H1 (cell line): ENCODE results near the gene TRAF3IP1. TPM values are rescaled to one million over a fixed set of nuclear protein-coding genes. Genes with fewer than 3 reads are reported as not detected.
A peak's percentile ranks its signal among the peaks of the same experiment; 100 is the strongest.

Experiments
- CBX5 ChIP-seq: fragments of 300-800, 300-1000 bp; sonication (generic); IDR thresholded peaks from 2 replicates; pipeline ENCODE4 v1.7.1; 2016; ENCODE audit warnings: antibody characterized with exemption, low read length, low read depth
- CHD1 ChIP-seq: IDR thresholded peaks from 2 replicates; pipeline ENCODE4 v1.6.1; 2012; ENCODE audit warnings: low read depth, low read length, improper control_type of control experiment
- JUND ChIP-seq: IDR thresholded peaks from 2 replicates; pipeline ENCODE4 v1.6.1; 2011; ENCODE audit warnings: mild to moderate bottlenecking, improper control_type of control experiment, low read length
- MAFK ChIP-seq: IDR thresholded peaks from 2 replicates; pipeline ENCODE4 v1.6.1; 2012; ENCODE audit warnings: low read depth, mild to moderate bottlenecking, improper control_type of control experiment, low read length
- SIX5 ChIP-seq: IDR thresholded peaks from 2 replicates; pipeline ENCODE4 v1.6.1; 2011; ENCODE audit warnings: mild to moderate bottlenecking, low read depth, low read length
- TAF7 ChIP-seq: optimal IDR thresholded peaks from 2 replicates; pipeline ENCODE3; 2011; ENCODE audit warnings: low read depth, mild to moderate bottlenecking, inconsistent platforms, low read length, moderate library complexity, borderline replicate concordance
- ZNF274 ChIP-seq: IDR thresholded peaks from 2 replicates; pipeline ENCODE4 v1.7.0; 2012; ENCODE audit warnings: low read length, borderline replicate concordance; ENCODE audit errors: extremely low read depth
- polyA plus RNA-seq, 7 experiments: library from polyadenylated mRNA; depleted of rRNA in 3 of 7; stranded (reverse) in 5 of 7; unstranded in 2 of 7; fragments of >200 nt in 5 of 7; fragments of 200-250 nt in 2 of 7; gene quantifications; 1 replicate in 5 of 7; 2 replicates in 1 of 7; 4 replicates in 1 of 7; pipeline versions ENCODE4 v1.2.1 to v1.2.3, GENCODE V29; 2011 to 2013; ENCODE audit warnings: missing spikeins in 2 of 7, mixed read lengths in 2 of 7
- total RNA-seq: library from RNA; stranded (reverse); fragmentation: NEBNext Ultra II Directional; extraction: Animal tissue kit (Norgen Biotek cat#: 25700); gene quantifications from 2 replicates; pipeline ENCODE4 v1.2.1, GENCODE V29; 2021
- TF ChIP-seq, protein P1 (sequence below), 3 experiments: IDR thresholded peaks; 1 replicate in 2 of 3; 2 replicates in 1 of 3; pipeline versions ENCODE4 v1.5.1 to v1.6.1; 2011; ENCODE audit warnings: low read length in 3 of 3, mild to moderate bottlenecking in 3 of 3, inconsistent platforms in 2 of 3, low read depth in 1 of 3, moderate library complexity in 1 of 3; ENCODE audit not compliant: insufficient read depth in 1 of 3; ENCODE audit errors: control extremely low read depth in 1 of 3

The TRAF3IP1 gene
- total and polyA plus RNA-seq, 2 of the 8 experiments (the other 6 are each of a cell fraction or from before 2014, with no cell fraction given) = 2.3 to 17.5 TPM

DNA sequence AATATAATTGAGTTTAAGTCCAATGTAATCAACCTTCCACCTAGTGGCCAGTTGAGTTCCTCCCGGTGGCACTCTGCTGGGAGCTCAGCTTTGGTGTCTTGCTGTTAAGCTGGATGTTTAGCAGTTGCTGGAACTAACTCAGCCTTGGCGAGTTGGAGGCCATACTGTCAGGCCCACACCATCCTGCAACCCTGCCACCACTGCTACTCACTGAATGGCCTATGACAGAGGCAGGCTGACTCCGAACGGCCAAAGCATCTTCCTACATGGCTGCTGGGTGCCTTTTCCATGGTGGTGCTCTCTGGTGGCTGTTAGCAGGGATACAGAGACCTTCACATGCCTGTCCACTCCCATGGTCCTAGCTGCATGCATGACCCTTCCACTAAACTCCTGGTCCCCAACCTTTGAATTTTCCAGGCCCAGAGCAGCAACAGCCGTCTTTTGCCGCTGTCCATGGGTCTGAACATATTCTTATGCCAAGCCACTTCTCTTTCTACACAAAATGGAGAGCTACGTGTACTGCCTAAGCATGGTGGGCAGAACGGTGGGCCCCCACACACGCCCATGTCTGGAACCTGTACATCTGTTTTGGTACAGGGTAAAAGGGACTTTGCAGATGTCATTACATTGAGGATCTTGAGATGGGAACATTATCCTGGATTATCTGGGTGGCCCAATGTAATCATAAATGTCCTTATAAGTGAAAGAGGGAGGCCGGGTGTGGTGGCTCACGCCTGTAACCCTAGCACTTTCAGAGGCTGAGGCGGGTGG lies 15.0 kb upstream of the TRAF3IP1 start (continued):
- TF ChIP-seq, protein P1, sequence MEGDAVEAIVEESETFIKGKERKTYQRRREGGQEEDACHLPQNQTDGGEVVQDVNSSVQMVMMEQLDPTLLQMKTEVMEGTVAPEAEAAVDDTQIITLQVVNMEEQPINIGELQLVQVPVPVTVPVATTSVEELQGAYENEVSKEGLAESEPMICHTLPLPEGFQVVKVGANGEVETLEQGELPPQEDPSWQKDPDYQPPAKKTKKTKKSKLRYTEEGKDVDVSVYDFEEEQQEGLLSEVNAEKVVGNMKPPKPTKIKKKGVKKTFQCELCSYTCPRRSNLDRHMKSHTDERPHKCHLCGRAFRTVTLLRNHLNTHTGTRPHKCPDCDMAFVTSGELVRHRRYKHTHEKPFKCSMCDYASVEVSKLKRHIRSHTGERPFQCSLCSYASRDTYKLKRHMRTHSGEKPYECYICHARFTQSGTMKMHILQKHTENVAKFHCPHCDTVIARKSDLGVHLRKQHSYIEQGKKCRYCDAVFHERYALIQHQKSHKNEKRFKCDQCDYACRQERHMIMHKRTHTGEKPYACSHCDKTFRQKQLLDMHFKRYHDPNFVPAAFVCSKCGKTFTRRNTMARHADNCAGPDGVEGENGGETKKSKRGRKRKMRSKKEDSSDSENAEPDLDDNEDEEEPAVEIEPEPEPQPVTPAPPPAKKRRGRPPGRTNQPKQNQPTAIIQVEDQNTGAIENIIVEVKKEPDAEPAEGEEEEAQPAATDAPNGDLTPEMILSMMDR (IDR thresholded peaks at IDR 0.05; ENCODE audit: control extremely low read depth in 1 of 3, insufficient read depth in 1 of 3, low read depth in 1 of 3, low read length in 3 of 3) = peak; percentile 18 to 60 (median 36)
- TF ChIP-seq CBX5 (no peak), TAF7 (no peak), CHD1 (no peak), SIX5 (no peak), ZNF274 (no peak), JUND (no peak), MAFK (no peak)
